Measurements from ENCODE around the gene MARCHF2.

DNA sequence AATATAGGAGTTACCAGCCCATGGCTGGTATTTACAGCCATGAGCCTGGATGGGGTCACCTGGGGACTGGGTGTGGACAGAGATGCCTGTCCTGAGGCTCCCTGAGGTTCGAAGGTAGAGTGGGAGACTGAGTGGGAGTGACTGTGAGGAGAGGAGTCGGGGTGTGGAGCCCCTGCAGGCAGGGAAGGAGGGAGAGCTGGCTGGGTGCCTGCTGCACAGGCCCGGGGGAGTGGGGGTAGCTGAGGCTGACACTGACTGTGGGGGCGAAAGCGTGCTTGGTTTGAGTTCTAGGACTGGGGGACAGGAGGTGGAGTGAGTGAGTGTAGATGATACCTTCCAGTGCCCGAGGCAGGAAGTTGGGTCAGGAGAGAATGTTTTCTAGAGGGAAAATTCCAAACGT, 15.8 kb upstream of the MARCHF2 start:
- TF ChIP-seq POLR2A (IDR thresholded peaks at IDR 0.05) = no peak
- TF ChIP-seq, protein P1, sequence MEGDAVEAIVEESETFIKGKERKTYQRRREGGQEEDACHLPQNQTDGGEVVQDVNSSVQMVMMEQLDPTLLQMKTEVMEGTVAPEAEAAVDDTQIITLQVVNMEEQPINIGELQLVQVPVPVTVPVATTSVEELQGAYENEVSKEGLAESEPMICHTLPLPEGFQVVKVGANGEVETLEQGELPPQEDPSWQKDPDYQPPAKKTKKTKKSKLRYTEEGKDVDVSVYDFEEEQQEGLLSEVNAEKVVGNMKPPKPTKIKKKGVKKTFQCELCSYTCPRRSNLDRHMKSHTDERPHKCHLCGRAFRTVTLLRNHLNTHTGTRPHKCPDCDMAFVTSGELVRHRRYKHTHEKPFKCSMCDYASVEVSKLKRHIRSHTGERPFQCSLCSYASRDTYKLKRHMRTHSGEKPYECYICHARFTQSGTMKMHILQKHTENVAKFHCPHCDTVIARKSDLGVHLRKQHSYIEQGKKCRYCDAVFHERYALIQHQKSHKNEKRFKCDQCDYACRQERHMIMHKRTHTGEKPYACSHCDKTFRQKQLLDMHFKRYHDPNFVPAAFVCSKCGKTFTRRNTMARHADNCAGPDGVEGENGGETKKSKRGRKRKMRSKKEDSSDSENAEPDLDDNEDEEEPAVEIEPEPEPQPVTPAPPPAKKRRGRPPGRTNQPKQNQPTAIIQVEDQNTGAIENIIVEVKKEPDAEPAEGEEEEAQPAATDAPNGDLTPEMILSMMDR (IDR thresholded peaks at IDR 0.05) = no peak
